ENCODE data around the gene CSH1.
"Not testable (repeated sequence)": the region's sequence is repeated elsewhere in the genome, so short reads cannot be mapped to it uniquely, and the experiment has no call there.

The CSH1 gene

DNA sequence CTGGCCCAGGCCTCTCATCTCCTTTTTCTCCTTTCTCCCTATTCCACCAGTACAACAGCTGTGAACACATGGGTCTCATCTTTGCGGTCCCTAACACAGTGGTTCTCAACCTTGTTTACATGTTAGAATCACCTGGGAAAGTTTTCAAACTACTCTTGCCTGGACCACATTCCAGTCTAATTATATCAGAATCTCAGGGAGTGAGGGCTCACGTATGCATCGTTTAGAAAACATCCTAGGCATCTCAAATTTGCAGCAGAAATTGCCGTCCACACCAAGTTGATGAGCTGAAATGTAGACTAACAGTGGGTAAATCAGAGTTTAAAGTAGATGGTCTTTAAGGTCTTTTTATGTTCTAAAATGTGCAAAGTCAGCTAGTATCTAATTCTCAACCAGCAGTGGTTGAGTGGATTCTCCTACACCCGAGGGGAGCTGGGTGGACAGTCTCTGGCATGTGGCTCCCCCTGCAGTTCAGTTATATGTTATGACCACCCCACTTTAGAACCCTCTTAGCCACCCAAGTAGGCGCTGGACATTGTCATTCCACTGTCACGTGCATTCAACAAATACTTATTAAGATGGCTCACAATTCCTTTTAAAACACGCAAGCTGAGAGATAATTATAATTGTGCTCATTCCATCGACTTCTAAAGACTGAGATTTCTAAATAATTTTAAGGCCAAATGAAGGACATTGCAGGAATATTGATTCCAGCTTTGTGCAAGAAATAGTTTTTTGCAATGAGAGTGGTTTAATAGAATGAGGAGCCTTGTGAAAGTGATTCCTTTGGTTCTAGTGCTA is 26.7 kb downstream of the CSH1 start:
- not testable (repeated sequence) for H3K27me3 ChIP-seq (ENCODE audit: control insufficient read depth in 1 of 2, insufficient read depth in 2 of 2, low read length in 2 of 2); H3K4me1 ChIP-seq (ENCODE audit: control insufficient read depth in 1 of 2, insufficient read depth in 2 of 2, low read length in 2 of 2); H3K9ac ChIP-seq (ENCODE audit: low read depth in 1 of 2, low read length in 2 of 2); H3K9me3 ChIP-seq (ENCODE audit: control insufficient read depth in 1 of 2, low read length in 2 of 2); H3K36me3 ChIP-seq (ENCODE audit: control insufficient read depth in 1 of 2, insufficient read depth in 2 of 2, low read length in 2 of 2); H3K27ac ChIP-seq (ENCODE audit: low read depth, low read length); H3K4me3 ChIP-seq (ENCODE audit: low read depth in 1 of 2, low read length in 2 of 2)

DNA sequence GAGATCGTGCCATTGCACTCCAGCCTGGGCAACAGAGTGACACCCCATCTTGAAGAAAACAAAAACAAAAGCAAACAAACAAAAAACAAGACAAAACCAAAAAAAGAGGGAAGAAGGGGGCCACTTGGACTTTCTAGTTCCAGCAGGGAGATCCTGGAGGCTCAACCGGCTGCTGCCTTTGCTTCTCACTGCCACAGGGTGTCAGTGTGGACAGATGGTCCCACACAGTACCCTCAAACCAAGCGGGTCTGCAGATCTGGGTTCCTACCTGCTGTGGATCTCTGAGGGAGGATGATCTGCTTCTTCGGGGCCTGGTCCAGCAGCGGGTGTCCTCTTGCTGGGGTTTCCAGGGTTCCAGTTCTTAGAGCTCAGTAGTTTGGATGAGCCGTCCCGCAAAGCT is 29.7 kb downstream of the CSH1 start:
- H3K4me3 ChIP-seq (ENCODE audit: low read depth in 1 of 2, low read length in 2 of 2); H3K4me1 ChIP-seq (ENCODE audit: control insufficient read depth in 1 of 2, insufficient read depth in 2 of 2, low read length in 2 of 2); H3K27me3 ChIP-seq (ENCODE audit: control insufficient read depth in 1 of 2, insufficient read depth in 2 of 2, low read length in 2 of 2); H3K9ac ChIP-seq (ENCODE audit: low read depth in 1 of 2, low read length in 2 of 2); H3K36me3 ChIP-seq (ENCODE audit: control insufficient read depth in 1 of 2, insufficient read depth in 2 of 2, low read length in 2 of 2); H3K9me3 ChIP-seq (ENCODE audit: control insufficient read depth in 1 of 2, low read length in 2 of 2); H3K27ac ChIP-seq (ENCODE audit: low read depth, low read length): not testable (repeated sequence)

DNA sequence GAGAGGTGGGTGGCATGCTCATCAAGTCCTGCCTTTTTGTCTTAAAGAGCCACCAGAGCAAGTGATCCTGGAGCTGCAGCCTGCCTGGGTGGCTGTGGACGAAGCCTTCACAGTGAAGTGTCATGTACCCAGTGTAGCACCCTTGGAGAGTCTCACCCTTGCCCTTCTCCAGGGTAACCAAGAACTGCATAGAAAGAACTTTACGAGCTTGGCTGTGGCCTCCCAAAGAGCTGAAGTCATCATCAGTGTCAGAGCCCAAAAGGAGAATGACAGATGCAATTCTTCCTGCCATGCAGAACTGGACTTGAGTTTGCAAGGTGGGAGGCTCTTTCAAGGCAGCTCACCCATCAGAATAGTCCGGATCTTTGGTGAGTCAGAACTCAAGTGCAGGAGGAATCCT is 37.1 kb downstream of the CSH1 start:
- H3K9me3 ChIP-seq (ENCODE audit: control insufficient read depth in 1 of 2, low read length in 2 of 2), result no peaks in the 10 kb centered on the region
- no peak overlapping the region for H3K27ac ChIP-seq (ENCODE audit: low read depth, low read length)
- no peaks in the 10 kb centered on the region for H3K36me3 ChIP-seq (ENCODE audit: control insufficient read depth in 1 of 2, insufficient read depth in 2 of 2, low read length in 2 of 2)
- H3K27me3 ChIP-seq (ENCODE audit: control insufficient read depth in 1 of 2, insufficient read depth in 2 of 2, low read length in 2 of 2), result no peaks in the 10 kb centered on the region
- H3K9ac ChIP-seq (ENCODE audit: low read depth in 1 of 2, low read length in 2 of 2), result no peak overlapping the region
- H3K4me1 ChIP-seq (ENCODE audit: control insufficient read depth in 1 of 2, insufficient read depth in 2 of 2, low read length in 2 of 2), result no peaks in the 10 kb centered on the region
- H3K4me3 ChIP-seq (ENCODE audit: low read depth in 1 of 2, low read length in 2 of 2), result no peak overlapping the region

DNA sequence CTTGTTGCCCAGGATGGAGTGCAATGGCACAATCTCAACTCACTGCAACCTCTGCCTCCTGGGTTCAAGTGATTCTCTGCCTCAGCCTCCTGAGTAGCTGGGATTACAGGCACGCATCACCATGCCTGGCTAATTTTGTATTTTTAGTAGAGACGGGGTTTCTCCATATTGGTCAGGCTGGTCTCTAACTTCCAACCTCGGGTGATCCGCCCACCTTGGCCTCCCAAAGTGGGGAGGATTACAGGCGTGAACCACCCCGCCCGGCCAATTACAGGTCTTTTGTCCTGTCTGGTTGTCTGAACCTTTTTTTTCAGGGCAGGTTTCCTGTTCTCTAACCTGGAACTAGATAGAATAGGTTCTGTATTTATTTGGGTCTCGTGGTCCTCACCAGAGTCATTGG is 39.9 kb downstream of the CSH1 start:
- H3K9me3 ChIP-seq (ENCODE audit: control insufficient read depth in 1 of 2, low read length in 2 of 2); H3K9ac ChIP-seq (ENCODE audit: low read depth in 1 of 2, low read length in 2 of 2); H3K36me3 ChIP-seq (ENCODE audit: control insufficient read depth in 1 of 2, insufficient read depth in 2 of 2, low read length in 2 of 2); H3K4me3 ChIP-seq (ENCODE audit: low read depth in 1 of 2, low read length in 2 of 2); H3K4me1 ChIP-seq (ENCODE audit: control insufficient read depth in 1 of 2, insufficient read depth in 2 of 2, low read length in 2 of 2); H3K27ac ChIP-seq (ENCODE audit: low read depth, low read length); H3K27me3 ChIP-seq (ENCODE audit: control insufficient read depth in 1 of 2, insufficient read depth in 2 of 2, low read length in 2 of 2): not testable (repeated sequence)

DNA sequence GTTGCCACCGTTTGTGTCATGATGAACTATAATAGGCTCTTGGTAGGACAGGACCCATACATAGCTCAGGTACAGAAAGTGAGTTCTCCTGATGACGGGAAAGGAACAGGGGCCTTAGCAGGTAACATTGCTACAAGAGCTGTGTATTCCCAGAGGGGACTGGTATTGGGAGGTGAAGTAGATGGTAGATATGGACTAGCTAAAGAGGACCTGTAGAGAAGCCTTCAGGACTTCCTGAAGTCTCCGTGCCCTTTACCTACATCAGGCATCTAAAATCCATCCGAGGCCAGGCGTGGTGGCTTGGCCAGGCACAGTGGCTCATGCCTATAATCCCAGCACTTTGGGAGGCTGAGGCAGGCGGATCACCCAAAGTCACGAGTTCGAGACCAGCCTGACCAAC is 41.2 kb downstream of the CSH1 start:
- no peaks in the 10 kb centered on the region for H3K27me3 ChIP-seq (ENCODE audit: control insufficient read depth in 1 of 2, insufficient read depth in 2 of 2, low read length in 2 of 2)
- H3K9me3 ChIP-seq (ENCODE audit: control insufficient read depth in 1 of 2, low read length in 2 of 2), result no peaks in the 10 kb centered on the region
- H3K4me3 ChIP-seq (ENCODE audit: low read depth in 1 of 2, low read length in 2 of 2), result no peak overlapping the region
- H3K27ac ChIP-seq (ENCODE audit: low read depth, low read length), result no peak overlapping the region
- no peaks in the 10 kb centered on the region for H3K36me3 ChIP-seq (ENCODE audit: control insufficient read depth in 1 of 2, insufficient read depth in 2 of 2, low read length in 2 of 2)
- no peak overlapping the region for H3K9ac ChIP-seq (ENCODE audit: low read depth in 1 of 2, low read length in 2 of 2)
- H3K4me1 ChIP-seq (ENCODE audit: control insufficient read depth in 1 of 2, insufficient read depth in 2 of 2, low read length in 2 of 2), result no peaks in the 10 kb centered on the region

DNA sequence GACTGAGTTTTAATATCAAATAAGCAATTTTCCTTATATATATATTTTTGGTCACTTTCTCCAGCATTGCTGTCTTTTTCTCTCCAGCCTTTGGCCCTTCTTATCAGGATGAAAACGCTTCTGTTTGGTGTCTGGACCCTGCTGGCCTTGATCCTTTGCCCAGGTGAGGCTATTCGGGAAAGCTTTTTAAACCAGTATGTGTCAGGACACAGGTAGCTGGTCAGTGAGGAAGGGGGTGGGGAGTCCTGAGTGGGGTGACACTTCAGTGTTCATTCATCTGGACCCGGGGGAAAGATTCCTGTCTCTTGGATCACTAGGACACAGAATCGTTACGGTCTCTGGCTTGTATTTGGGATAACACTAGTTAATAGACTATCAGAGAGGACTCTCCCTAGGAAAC is 41.7 kb downstream of the CSH1 start:
- Histone ChIP-seq H3K36me3 (ENCODE audit: control insufficient read depth in 1 of 2, insufficient read depth in 2 of 2, low read length in 2 of 2) (no peaks in the 10 kb centered on the region), H3K9ac (ENCODE audit: low read depth in 1 of 2, low read length in 2 of 2) (no peak overlapping the region), H3K4me1 (ENCODE audit: control insufficient read depth in 1 of 2, insufficient read depth in 2 of 2, low read length in 2 of 2) (no peaks in the 10 kb centered on the region), H3K9me3 (ENCODE audit: control insufficient read depth in 1 of 2, low read length in 2 of 2) (no peaks in the 10 kb centered on the region), H3K4me3 (ENCODE audit: low read depth in 1 of 2, low read length in 2 of 2) (no peak overlapping the region), H3K27me3 (ENCODE audit: control insufficient read depth in 1 of 2, insufficient read depth in 2 of 2, low read length in 2 of 2) (no peaks in the 10 kb centered on the region), H3K27ac (ENCODE audit: low read depth, low read length) (no peak overlapping the region)

DNA sequence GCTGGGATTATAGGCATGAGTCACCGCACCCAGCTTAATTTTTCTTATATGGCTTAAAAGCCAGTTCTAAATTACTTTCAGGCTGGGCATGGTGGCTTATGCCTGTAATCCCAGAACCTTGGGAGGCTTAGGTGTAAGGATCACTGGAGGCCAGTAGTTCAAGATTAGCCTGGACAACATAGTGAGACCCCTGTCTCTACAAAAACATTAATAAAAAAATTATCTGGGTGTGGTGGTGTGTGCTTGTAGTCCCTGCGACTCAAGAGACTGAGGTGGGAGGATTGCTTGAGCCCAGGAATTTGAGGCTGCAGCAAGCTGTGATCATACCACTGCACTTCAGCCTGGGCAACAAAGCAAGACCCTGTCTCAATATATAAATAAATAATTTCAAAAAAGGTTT is 43.1 kb downstream of the CSH1 start:
- no peaks in the 10 kb centered on the region for H3K9me3 ChIP-seq (ENCODE audit: control insufficient read depth in 1 of 2, low read length in 2 of 2)
- H3K36me3 ChIP-seq (ENCODE audit: control insufficient read depth in 1 of 2, insufficient read depth in 2 of 2, low read length in 2 of 2), result no peaks in the 10 kb centered on the region
- no peak overlapping the region for H3K4me3 ChIP-seq (ENCODE audit: low read depth in 1 of 2, low read length in 2 of 2)
- no peaks in the 10 kb centered on the region for H3K27me3 ChIP-seq (ENCODE audit: control insufficient read depth in 1 of 2, insufficient read depth in 2 of 2, low read length in 2 of 2)
- no peak overlapping the region for H3K9ac ChIP-seq (ENCODE audit: low read depth in 1 of 2, low read length in 2 of 2)
- H3K4me1 ChIP-seq (ENCODE audit: control insufficient read depth in 1 of 2, insufficient read depth in 2 of 2, low read length in 2 of 2), result peaks cover 0 to 5% of the 10 kb centered on the region in 2 donors
- H3K27ac ChIP-seq (ENCODE audit: low read depth, low read length), result no peak overlapping the region

DNA sequence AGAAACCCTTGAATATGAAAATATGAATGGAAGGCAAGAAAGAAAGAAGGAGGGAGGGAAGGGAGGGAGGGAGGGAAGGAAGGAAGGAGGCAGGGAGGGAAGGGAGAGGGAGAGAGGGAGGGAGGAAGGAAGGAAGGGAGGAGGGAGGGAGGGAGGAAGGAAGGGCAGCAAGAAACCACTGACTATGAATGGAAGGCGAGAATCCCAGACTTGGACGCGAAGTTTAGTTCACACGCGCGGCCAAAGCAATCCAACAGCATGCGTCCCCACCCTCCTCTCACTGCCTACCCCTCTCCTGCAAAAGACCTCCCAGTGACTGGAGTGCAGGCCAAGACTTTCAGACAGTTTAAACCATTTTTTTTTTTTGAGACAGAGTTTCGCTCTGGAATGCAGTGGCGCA is 46.0 kb downstream of the CSH1 start:
- no peaks in the 10 kb centered on the region for H3K36me3 ChIP-seq (ENCODE audit: control insufficient read depth in 1 of 2, insufficient read depth in 2 of 2, low read length in 2 of 2)
- H3K9ac ChIP-seq (ENCODE audit: low read depth in 1 of 2, low read length in 2 of 2), result no peak overlapping the region
- no peak overlapping the region for H3K4me3 ChIP-seq (ENCODE audit: low read depth in 1 of 2, low read length in 2 of 2)
- H3K4me1 ChIP-seq (ENCODE audit: control insufficient read depth in 1 of 2, insufficient read depth in 2 of 2, low read length in 2 of 2), result peaks cover 0 to 5% of the 10 kb centered on the region in 2 donors
- no peak overlapping the region for H3K27ac ChIP-seq (ENCODE audit: low read depth, low read length)
- no peaks in the 10 kb centered on the region for H3K9me3 ChIP-seq (ENCODE audit: control insufficient read depth in 1 of 2, low read length in 2 of 2)
- H3K27me3 ChIP-seq (ENCODE audit: control insufficient read depth in 1 of 2, insufficient read depth in 2 of 2, low read length in 2 of 2), result no peaks in the 10 kb centered on the region

DNA sequence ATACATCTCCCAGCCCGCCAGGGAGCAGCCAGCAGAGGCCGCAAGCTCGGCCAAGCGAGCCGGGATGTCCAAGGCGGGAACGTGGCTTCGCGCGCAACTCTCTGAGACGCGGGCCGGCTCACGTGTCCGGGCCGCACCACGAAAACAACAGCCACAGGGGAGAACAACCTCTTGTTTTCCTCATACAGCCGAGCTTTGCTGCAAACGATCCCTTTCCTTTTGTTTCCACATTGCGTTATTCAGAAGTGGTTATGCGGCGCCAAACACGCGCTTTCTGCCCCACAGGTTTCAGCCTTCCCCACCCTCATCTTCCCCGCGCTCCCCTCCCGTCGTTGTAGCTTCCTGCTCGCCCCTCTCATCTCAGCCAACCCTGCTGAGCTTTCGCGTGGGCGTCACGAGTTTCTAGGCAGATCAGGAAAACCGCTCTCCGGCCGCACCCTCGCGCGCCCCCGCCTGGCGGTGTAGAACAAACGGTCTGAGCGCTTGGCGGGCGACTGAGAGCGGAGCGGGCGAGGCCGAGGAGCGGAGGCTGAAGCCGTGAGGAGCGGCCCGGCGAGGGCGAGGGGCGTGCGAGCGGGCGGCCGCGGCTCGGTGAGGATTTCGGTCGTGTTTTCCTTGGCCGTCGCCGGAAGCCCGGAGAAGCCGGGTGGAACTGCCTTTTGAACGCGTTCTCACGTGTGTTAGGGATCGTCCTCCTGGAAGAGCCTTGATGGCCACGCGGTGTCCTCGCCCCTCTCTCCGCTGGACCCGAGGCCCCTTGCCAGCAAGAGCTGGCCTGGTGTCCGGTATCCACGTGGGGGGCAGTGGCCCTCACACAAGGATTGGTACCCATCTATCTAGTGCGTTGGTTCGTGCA is 47.3 kb downstream of the CSH1 start:
- Histone ChIP-seq H3K36me3 (ENCODE audit: control insufficient read depth in 1 of 2, insufficient read depth in 2 of 2, low read length in 2 of 2) (no peaks in the 10 kb centered on the region), H3K27ac (ENCODE audit: low read depth, low read length) (no peak overlapping the region), H3K9ac (ENCODE audit: low read depth in 1 of 2, low read length in 2 of 2) (peak overlapping the region in 1 of 2 donors; percentile 66), H3K4me3 (ENCODE audit: low read depth in 1 of 2, low read length in 2 of 2) (peak overlapping the region; percentile 62 to 66), H3K9me3 (ENCODE audit: control insufficient read depth in 1 of 2, low read length in 2 of 2) (no peaks in the 10 kb centered on the region), H3K4me1 (ENCODE audit: control insufficient read depth in 1 of 2, insufficient read depth in 2 of 2, low read length in 2 of 2) (peaks cover 2 to 5% of the 10 kb centered on the region in 2 donors), H3K27me3 (ENCODE audit: control insufficient read depth in 1 of 2, insufficient read depth in 2 of 2, low read length in 2 of 2) (no peaks in the 10 kb centered on the region)

DNA sequence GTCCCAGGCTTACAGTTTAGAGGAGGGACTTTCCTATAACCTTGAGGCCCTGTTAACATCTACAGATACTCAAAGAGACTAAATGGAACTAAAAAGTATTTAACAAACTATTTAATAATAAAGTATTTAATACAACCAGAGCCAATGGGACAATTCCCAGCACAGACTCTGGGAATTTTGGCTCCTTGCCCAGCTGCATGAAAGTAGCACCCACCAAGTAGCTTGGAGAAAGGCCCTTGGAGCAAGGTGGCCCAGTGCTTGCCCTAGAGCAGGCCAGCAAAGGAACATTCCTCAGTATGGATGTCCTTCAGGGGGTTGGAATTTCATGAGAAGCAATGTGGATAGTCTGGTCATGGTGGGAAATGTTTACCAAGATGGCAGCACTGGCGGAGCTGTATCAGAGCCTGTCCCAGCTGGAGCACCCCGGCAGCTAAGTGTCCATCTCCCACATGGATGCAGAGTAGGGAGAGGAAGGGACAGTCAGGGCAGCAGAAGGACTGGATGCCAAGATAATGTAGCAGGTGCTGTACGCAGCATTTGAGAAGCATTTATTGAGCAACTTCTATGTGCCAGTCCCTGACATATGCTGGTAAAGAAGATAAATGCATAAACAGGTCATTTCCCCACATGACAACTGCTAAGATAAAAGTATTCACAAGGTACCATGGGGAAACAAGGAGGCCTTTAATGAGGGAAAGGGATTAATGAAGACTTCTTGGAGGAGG is 48.7 kb downstream of the CSH1 start:
- no peaks in the 10 kb centered on the region for H3K9me3 ChIP-seq (ENCODE audit: control insufficient read depth in 1 of 2, low read length in 2 of 2)
- H3K36me3 ChIP-seq (ENCODE audit: control insufficient read depth in 1 of 2, insufficient read depth in 2 of 2, low read length in 2 of 2), result no peaks in the 10 kb centered on the region
- no peaks in the 10 kb centered on the region for H3K27me3 ChIP-seq (ENCODE audit: control insufficient read depth in 1 of 2, insufficient read depth in 2 of 2, low read length in 2 of 2)
- H3K4me1 ChIP-seq (ENCODE audit: control insufficient read depth in 1 of 2, insufficient read depth in 2 of 2, low read length in 2 of 2), result peaks cover 5 to 8% of the 10 kb centered on the region in 2 donors
- no peak overlapping the region for H3K27ac ChIP-seq (ENCODE audit: low read depth, low read length)
- H3K9ac ChIP-seq (ENCODE audit: low read depth in 1 of 2, low read length in 2 of 2), result no peak overlapping the region
- no peak overlapping the region for H3K4me3 ChIP-seq (ENCODE audit: low read depth in 1 of 2, low read length in 2 of 2)
